ENCODE data around the gene GRHL1.

GRHL1 gene

GRCh38 chr2:10005461-10006235 is 54.2 kb downstream of the GRHL1 start:
- no peak overlapping the region for H3K23ac ChIP-seq (ENCODE audit: low read length)
- no peak overlapping the region for H3K27ac ChIP-seq (ENCODE audit: low read depth, low read length)
- H2BK5ac ChIP-seq (ENCODE audit: low read depth, low read length, poor library complexity) = no peak overlapping the region
- H2AK5ac ChIP-seq (ENCODE audit: low read length) = no peak overlapping the region
- no peak overlapping the region for H3K14ac ChIP-seq (ENCODE audit: low read length)
- H2BK12ac ChIP-seq (ENCODE audit: low read length) = no peak overlapping the region
- no peak overlapping the region for H3K9ac ChIP-seq (ENCODE audit: low read length)
- H4K91ac ChIP-seq (ENCODE audit: low read depth, low read length) = no peak overlapping the region
- H3K79me2 ChIP-seq (ENCODE audit: control insufficient read depth, insufficient read depth, low read length, poor library complexity) = no peaks in the 10 kb centered on the region
- H2BK120ac ChIP-seq (ENCODE audit: insufficient read depth, low read length, poor library complexity) = no peak overlapping the region
- no peak overlapping the region for H3K4ac ChIP-seq (ENCODE audit: low read depth, low read length)
- H3K9me3 ChIP-seq (ENCODE audit: insufficient read depth, low read depth, low read length) = no peaks in the 10 kb centered on the region
- no peak overlapping the region for H3K4me2 ChIP-seq (ENCODE audit: low read length)
- no peak overlapping the region for H3K4me3 ChIP-seq (ENCODE audit: low read depth, low read length)
- no peak for DNase-seq
- no peak overlapping the region for H3K18ac ChIP-seq (ENCODE audit: low read length)
- H3K4me1 ChIP-seq (ENCODE audit: control insufficient read depth in 1 of 2, insufficient read depth in 2 of 2, low read length in 2 of 2) = peaks cover 11 to 14% of the 10 kb centered on the region in 2 experiments
- H3K79me1 ChIP-seq (ENCODE audit: low read length) = no peaks in the 10 kb centered on the region
- H4K12ac ChIP-seq (ENCODE audit: low read depth, low read length) = no peak overlapping the region
- no CpG with 5 or more reads among the region's 17 CpGs for WGBS (ENCODE audit: extremely low coverage, insufficient coverage, insufficient read length)
- H2AFZ ChIP-seq (ENCODE audit: insufficient read depth, low read length, poor library complexity) = no peak overlapping the region
- no peak overlapping the region for H4K8ac ChIP-seq (ENCODE audit: low read depth, low read length)
- H3K27me3 ChIP-seq (ENCODE audit: insufficient read depth, low read length) = no peaks in the 10 kb centered on the region
- H3K36me3 ChIP-seq (ENCODE audit: control insufficient read depth in 1 of 2, insufficient read depth in 2 of 2, low read length in 2 of 2) = peaks cover 19% of the 10 kb centered on the region in 2 experiments

- H3K23ac ChIP-seq (ENCODE audit: low read length) = no peak overlapping the region
- H3K4me3 ChIP-seq (ENCODE audit: low read depth, low read length) = peak overlapping the region; percentile 34
- H3K9ac ChIP-seq (ENCODE audit: low read length) = no peak overlapping the region
- H3K79me2 ChIP-seq (ENCODE audit: control insufficient read depth, insufficient read depth, low read length, poor library complexity) = no peaks in the 10 kb centered on the region
- no peak overlapping the region for H2BK5ac ChIP-seq (ENCODE audit: low read depth, low read length, poor library complexity)
- peaks cover 11 to 14% of the 10 kb centered on the region in 2 experiments for H3K4me1 ChIP-seq (ENCODE audit: control insufficient read depth in 1 of 2, insufficient read depth in 2 of 2, low read length in 2 of 2)
- H3K4ac ChIP-seq (ENCODE audit: low read depth, low read length) = no peak overlapping the region
- H2BK12ac ChIP-seq (ENCODE audit: low read length) = no peak overlapping the region
- WGBS (ENCODE audit: extremely low coverage, insufficient coverage, insufficient read length) = no CpG with 5 or more reads among the region's 64 CpGs
- H3K4me2 ChIP-seq (ENCODE audit: low read length) = no peak overlapping the region
- peak overlapping the region; percentile 14 for H4K8ac ChIP-seq (ENCODE audit: low read depth, low read length)
- H3K79me1 ChIP-seq (ENCODE audit: low read length) = no peaks in the 10 kb centered on the region
- H3K27ac ChIP-seq (ENCODE audit: low read depth, low read length) = no peak overlapping the region
- H3K18ac ChIP-seq (ENCODE audit: low read length) = no peak overlapping the region
- peak; percentile 63 to 90 for DNase-seq
- H2BK120ac ChIP-seq (ENCODE audit: insufficient read depth, low read length, poor library complexity) = peak overlapping the region; percentile 15
- no peak overlapping the region for H4K12ac ChIP-seq (ENCODE audit: low read depth, low read length)
- H2AK5ac ChIP-seq (ENCODE audit: low read length) = no peak overlapping the region
- H4K91ac ChIP-seq (ENCODE audit: low read depth, low read length) = peak overlapping the region; percentile 13
- no peak overlapping the region for H2AFZ ChIP-seq (ENCODE audit: insufficient read depth, low read length, poor library complexity)
- peak overlapping the region; percentile 34 for H3K14ac ChIP-seq (ENCODE audit: low read length)
- no peaks in the 10 kb centered on the region for H3K27me3 ChIP-seq (ENCODE audit: insufficient read depth, low read length)
- peaks cover 16% of the 10 kb centered on the region in 2 experiments for H3K36me3 ChIP-seq (ENCODE audit: control insufficient read depth in 1 of 2, insufficient read depth in 2 of 2, low read length in 2 of 2)
- peaks cover 4% of the 10 kb centered on the region for H3K9me3 ChIP-seq (ENCODE audit: insufficient read depth, low read depth, low read length)
Observed at GRCh38 chr2:10006236-10007161, 55.0 kb downstream of the GRHL1 start.

- Histone ChIP-seq H3K79me1 (ENCODE audit: low read length) (no peaks in the 10 kb centered on the region), H2AFZ (ENCODE audit: insufficient read depth, low read length, poor library complexity) (no peak overlapping the region), H4K8ac (ENCODE audit: low read depth, low read length) (no peak overlapping the region), H3K4me3 (ENCODE audit: low read depth, low read length) (no peak overlapping the region), H4K91ac (ENCODE audit: low read depth, low read length) (no peak overlapping the region), H3K79me2 (ENCODE audit: control insufficient read depth, insufficient read depth, low read length, poor library complexity) (no peaks in the 10 kb centered on the region), H2BK12ac (ENCODE audit: low read length) (no peak overlapping the region), H3K4me2 (ENCODE audit: low read length) (no peak overlapping the region), H3K23ac (ENCODE audit: low read length) (no peak overlapping the region), H3K27me3 (ENCODE audit: insufficient read depth, low read length) (no peaks in the 10 kb centered on the region), H3K4ac (ENCODE audit: low read depth, low read length) (no peak overlapping the region), H2AK5ac (ENCODE audit: low read length) (no peak overlapping the region), H3K27ac (ENCODE audit: low read depth, low read length) (no peak overlapping the region), H3K4me1 (ENCODE audit: control insufficient read depth in 1 of 2, insufficient read depth in 2 of 2, low read length in 2 of 2) (peaks cover 11 to 14% of the 10 kb centered on the region in 2 experiments), H4K12ac (ENCODE audit: low read depth, low read length) (no peak overlapping the region), H3K18ac (ENCODE audit: low read length) (no peak overlapping the region), H3K14ac (ENCODE audit: low read length) (no peak overlapping the region), H3K9ac (ENCODE audit: low read length) (no peak overlapping the region), H3K9me3 (ENCODE audit: insufficient read depth, low read depth, low read length) (peaks cover 8% of the 10 kb centered on the region), H2BK5ac (ENCODE audit: low read depth, low read length, poor library complexity) (no peak overlapping the region), H3K36me3 (ENCODE audit: control insufficient read depth in 1 of 2, insufficient read depth in 2 of 2, low read length in 2 of 2) (peaks cover 16% of the 10 kb centered on the region in 2 experiments), H2BK120ac (ENCODE audit: insufficient read depth, low read length, poor library complexity) (no peak overlapping the region)
- no peak for DNase-seq
- no CpG with 5 or more reads among the region's 9 CpGs for WGBS (ENCODE audit: extremely low coverage, insufficient coverage, insufficient read length)
Observed at GRCh38 chr2:10007435-10007834, 55.9 kb downstream of the GRHL1 start.

- no CpG with 5 or more reads among the region's 22 CpGs for WGBS (ENCODE audit: extremely low coverage, insufficient coverage, insufficient read length)
- no peak overlapping the region for H3K14ac ChIP-seq (ENCODE audit: low read length)
- H3K4ac ChIP-seq (ENCODE audit: low read depth, low read length) = no peak overlapping the region
- H3K79me1 ChIP-seq (ENCODE audit: low read length) = no peaks in the 10 kb centered on the region
- no peak overlapping the region for H2BK12ac ChIP-seq (ENCODE audit: low read length)
- no peak overlapping the region for H4K91ac ChIP-seq (ENCODE audit: low read depth, low read length)
- H4K8ac ChIP-seq (ENCODE audit: low read depth, low read length) = no peak overlapping the region
- H2BK5ac ChIP-seq (ENCODE audit: low read depth, low read length, poor library complexity) = no peak overlapping the region
- H3K18ac ChIP-seq (ENCODE audit: low read length) = no peak overlapping the region
- H2AFZ ChIP-seq (ENCODE audit: insufficient read depth, low read length, poor library complexity) = no peak overlapping the region
- H3K4me3 ChIP-seq (ENCODE audit: low read depth, low read length) = no peak overlapping the region
- peaks cover 13% of the 10 kb centered on the region for H3K9me3 ChIP-seq (ENCODE audit: insufficient read depth, low read depth, low read length)
- H3K79me2 ChIP-seq (ENCODE audit: control insufficient read depth, insufficient read depth, low read length, poor library complexity) = no peaks in the 10 kb centered on the region
- H3K27me3 ChIP-seq (ENCODE audit: insufficient read depth, low read length) = no peaks in the 10 kb centered on the region
- DNase-seq = no peak
- H3K23ac ChIP-seq (ENCODE audit: low read length) = no peak overlapping the region
- no peak overlapping the region for H2BK120ac ChIP-seq (ENCODE audit: insufficient read depth, low read length, poor library complexity)
- H4K12ac ChIP-seq (ENCODE audit: low read depth, low read length) = no peak overlapping the region
- H3K9ac ChIP-seq (ENCODE audit: low read length) = no peak overlapping the region
- H3K4me2 ChIP-seq (ENCODE audit: low read length) = no peak overlapping the region
- H2AK5ac ChIP-seq (ENCODE audit: low read length) = no peak overlapping the region
- peaks cover 11 to 14% of the 10 kb centered on the region in 2 experiments for H3K4me1 ChIP-seq (ENCODE audit: control insufficient read depth in 1 of 2, insufficient read depth in 2 of 2, low read length in 2 of 2)
- peaks cover 10 to 14% of the 10 kb centered on the region in 2 experiments for H3K36me3 ChIP-seq (ENCODE audit: control insufficient read depth in 1 of 2, insufficient read depth in 2 of 2, low read length in 2 of 2)
- H3K27ac ChIP-seq (ENCODE audit: low read depth, low read length) = no peak overlapping the region
Observed at GRCh38 chr2:10007921-10008808, 56.7 kb downstream of the GRHL1 start.

Measured in trophoblast cell (in vitro differentiated cells and primary cell).